WI38 (cell line): Measurements from ENCODE around the gene EVX2.

ENCODE experiments used
- H3K4me3 ChIP-seq: 2 replicates; pipeline ENCODE4 v1.5.1; 2011; ENCODE audit warnings: low read depth, mild to moderate bottlenecking, control low read depth, low read length
- CTCF ChIP-seq: IDR thresholded peaks from 2 replicates; pipeline ENCODE4 v1.5.1; 2012; ENCODE audit warnings: low read depth, mild to moderate bottlenecking, control low read depth, low read length

The EVX2 gene

GRCh38 chr2:176076063-176076462, 7.7 kb downstream of the EVX2 start:
- TF ChIP-seq CTCF: no peak
- H3K4me3 ChIP-seq: no peak overlapping the region

- no peak for TF ChIP-seq CTCF
- H3K4me3 ChIP-seq: no peak overlapping the region
Observed at GRCh38 chr2:176075481-176075880, 8.3 kb downstream of the EVX2 start.

- H3K4me3 ChIP-seq: no peak overlapping the region
- TF ChIP-seq CTCF: no peak
Observed at GRCh38 chr2:176074919-176075425, 8.8 kb downstream of the EVX2 start.

- no peak overlapping the region for H3K4me3 ChIP-seq
- TF ChIP-seq CTCF: no peak
Observed at GRCh38 chr2:176072951-176073904, 10.5 kb downstream of the EVX2 start.

GRCh38 chr2:176072292-176072669, 11.5 kb downstream of the EVX2 start:
- TF ChIP-seq CTCF: no peak
- no peak overlapping the region for H3K4me3 ChIP-seq

- no peak for TF ChIP-seq CTCF
Observed at GRCh38 chr2:176071330-176072291, 12.2 kb downstream of the EVX2 start.

More at GRCh38 chr2:176071330-176072291, 12.2 kb downstream of the EVX2 start:
- no peak overlapping the region for H3K4me3 ChIP-seq
